ENCODE data around the gene MAP4K3. TPM values are rescaled to one million over a fixed set of nuclear protein-coding genes. Genes with fewer than 3 reads are reported as not detected.

Gene MAP4K3
- total and polyA plus RNA-seq, 2 of the 4 experiments (the other 2 are of a cell fraction), result 13.2 to 32.6 TPM

- BruUV-seq (replicated peaks), result no TSS peak
- Histone ChIP-seq H3K56ac (ENCODE audit: extremely low read depth, insufficient read depth, low read length) (no peak overlapping the region), H3K23ac (ENCODE audit: low read depth, low read length) (peak overlapping the region; percentile 23; the same call in 1 of the 2 replicates), H3K9me1 (ENCODE audit: insufficient read depth, low read length) (peaks cover 13% of the 10 kb centered on the region), H2AK9ac (replicated peaks; ENCODE audit: low read depth, low read length, poor library complexity) (no peak overlapping the region), H2BK5ac (ENCODE audit: low read depth, low read length, poor library complexity, severe bottlenecking) (peak overlapping the region; percentile 34), H3K27me3 (ENCODE audit: control insufficient read depth, insufficient read depth, low read length) (no peaks in the 10 kb centered on the region), H2AFZ (replicated peaks; ENCODE audit: low read length, poor library complexity) (no peak overlapping the region), H2BK20ac (ENCODE audit: low read depth, low read length) (peak overlapping the region; percentile 72), H3K4me3 (ENCODE audit: insufficient read depth, low read depth, low read length) (no peak overlapping the region), H3K36me3 (ENCODE audit: control insufficient read depth, insufficient read depth, low read length) (no peaks in the 10 kb centered on the region), H3K18ac (ENCODE audit: low read depth, low read length) (no peak overlapping the region), H3K9ac (ENCODE audit: low read depth, low read length) (no peak overlapping the region), H3K79me1 (ENCODE audit: low read depth in 1 of 2, low read length in 2 of 2) (peaks cover 3 to 17% of the 10 kb centered on the region in 2 experiments; a peak in 3 of 4 replicates), H3K27ac (ENCODE audit: insufficient read depth, low read length) (no peak overlapping the region), H3K4me2 (ENCODE audit: low read depth, low read length) (no peak overlapping the region), H2BK120ac (ENCODE audit: low read depth, low read length) (peak overlapping the region; percentile 63), H2AK5ac (ENCODE audit: low read depth, low read length) (0 out of 2 replicates have a peak overlapping the region, but pooled peaks have one; percentile 27), H3K14ac (replicated peaks; ENCODE audit: low read depth, low read length) (peak overlapping the region; percentile 50), H3K9me3 (ENCODE audit: control insufficient read depth, insufficient read depth, low read length) (no peaks in the 10 kb centered on the region), H2BK15ac (ENCODE audit: low read depth, low read length) (peak overlapping the region; percentile 98; the same call in 1 of the 3 replicates), H3K4me1 (ENCODE audit: control insufficient read depth, insufficient read depth, low read length) (peaks cover 8% of the 10 kb centered on the region), H4K5ac (ENCODE audit: low read depth, low read length) (no peak overlapping the region), H4K20me1 (ENCODE audit: insufficient read depth, low read length) (no peaks in the 10 kb centered on the region), H3K4ac (ENCODE audit: low read depth, low read length) (peak overlapping the region; percentile 42; the same call in 1 of the 2 replicates), H4K91ac (ENCODE audit: insufficient read depth, low read depth, low read length) (peak overlapping the region; percentile 33; the same call in 1 of the 2 replicates), H4K8ac (ENCODE audit: low read depth in 2 of 2, low read length in 2 of 2) (peak overlapping the region; percentile 25 to 44; a peak in 2 of 4 replicates)
- in situ Hi-C loops (cut with MboI; ENCODE audit: low sequenced_read_pairs), result no loop called here
- intact Hi-C loops (cut with micrococcal nuclease), result no loop called here
- dilution Hi-C loops (cut with HindIII; ENCODE audit: low sequenced_read_pairs, unreplicated experiment), result no loop called here
- ChIA-PET CTCF (no interaction called here), POLR2A (ENCODE audit: unreplicated experiment) (no interaction called here)
- ATAC-seq (ENCODE audit: low read depth), result no peak
- no peak for DNase-seq
- no CpG with 5 or more reads among the region's 3 CpGs for WGBS, 2 experiments (ENCODE audit: extremely low coverage in 2 of 2, insufficient read length in 1 of 2)
- TF ChIP-seq RFX5 (IDR thresholded peaks at IDR 0.05; ENCODE audit: low read depth, low read length) (no peak), RCOR1 (IDR thresholded peaks at IDR 0.05; ENCODE audit: insufficient replicate concordance, low read length) (no peak), BHLHE40 (IDR thresholded peaks at IDR 0.05; ENCODE audit: low read depth, low read length) (no peak), MAZ (IDR thresholded peaks at IDR 0.05; ENCODE audit: borderline replicate concordance, low read depth, low read length) (no peak), CHD1 (IDR thresholded peaks at IDR 0.05; ENCODE audit: low read depth, low read length) (no peak), POLR2A (IDR thresholded peaks at IDR 0.05; ENCODE audit: low read depth, low read length) (no peak), CEBPB (IDR thresholded peaks at IDR 0.05; ENCODE audit: low read depth, low read length) (no peak), SMC3 (IDR thresholded peaks at IDR 0.05; ENCODE audit: low read depth, low read length) (no peak), RAD21 (IDR thresholded peaks at IDR 0.05; ENCODE audit: low read length) (no peak), MAFK (IDR thresholded peaks at IDR 0.05; ENCODE audit: low read depth, low read length) (no peak), NFE2L2 (IDR thresholded peaks at IDR 0.05; ENCODE audit: low read depth, low read length) (no peak), FOS (IDR thresholded peaks at IDR 0.05; ENCODE audit: low read depth, low read length) (no peak)
- TF ChIP-seq, protein P1, sequence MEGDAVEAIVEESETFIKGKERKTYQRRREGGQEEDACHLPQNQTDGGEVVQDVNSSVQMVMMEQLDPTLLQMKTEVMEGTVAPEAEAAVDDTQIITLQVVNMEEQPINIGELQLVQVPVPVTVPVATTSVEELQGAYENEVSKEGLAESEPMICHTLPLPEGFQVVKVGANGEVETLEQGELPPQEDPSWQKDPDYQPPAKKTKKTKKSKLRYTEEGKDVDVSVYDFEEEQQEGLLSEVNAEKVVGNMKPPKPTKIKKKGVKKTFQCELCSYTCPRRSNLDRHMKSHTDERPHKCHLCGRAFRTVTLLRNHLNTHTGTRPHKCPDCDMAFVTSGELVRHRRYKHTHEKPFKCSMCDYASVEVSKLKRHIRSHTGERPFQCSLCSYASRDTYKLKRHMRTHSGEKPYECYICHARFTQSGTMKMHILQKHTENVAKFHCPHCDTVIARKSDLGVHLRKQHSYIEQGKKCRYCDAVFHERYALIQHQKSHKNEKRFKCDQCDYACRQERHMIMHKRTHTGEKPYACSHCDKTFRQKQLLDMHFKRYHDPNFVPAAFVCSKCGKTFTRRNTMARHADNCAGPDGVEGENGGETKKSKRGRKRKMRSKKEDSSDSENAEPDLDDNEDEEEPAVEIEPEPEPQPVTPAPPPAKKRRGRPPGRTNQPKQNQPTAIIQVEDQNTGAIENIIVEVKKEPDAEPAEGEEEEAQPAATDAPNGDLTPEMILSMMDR (conservative IDR thresholded peaks at IDR 0.05; ENCODE audit: low read depth, low read length), result no peak
- TF ChIP-seq, protein P2, sequence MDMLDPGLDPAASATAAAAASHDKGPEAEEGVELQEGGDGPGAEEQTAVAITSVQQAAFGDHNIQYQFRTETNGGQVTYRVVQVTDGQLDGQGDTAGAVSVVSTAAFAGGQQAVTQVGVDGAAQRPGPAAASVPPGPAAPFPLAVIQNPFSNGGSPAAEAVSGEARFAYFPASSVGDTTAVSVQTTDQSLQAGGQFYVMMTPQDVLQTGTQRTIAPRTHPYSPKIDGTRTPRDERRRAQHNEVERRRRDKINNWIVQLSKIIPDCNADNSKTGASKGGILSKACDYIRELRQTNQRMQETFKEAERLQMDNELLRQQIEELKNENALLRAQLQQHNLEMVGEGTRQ (IDR thresholded peaks at IDR 0.05; ENCODE audit: low read depth, low read length), result no peak
Observed at GRCh38 chr2:39484620-39485495, 47.8 kb upstream of the MAP4K3 start.

Measured in IMR-90 (cell line).